ENCODE data around the gene KCNK7. TPM values are rescaled to one million over a fixed set of nuclear protein-coding genes. Genes with fewer than 3 reads are reported as not detected.
A peak's percentile ranks its signal among the peaks of the same experiment; 100 is the strongest.

The KCNK7 gene
- total RNA-seq, 2 experiments from 2014 or later: 4.9 to 5.0 TPM

DNA sequence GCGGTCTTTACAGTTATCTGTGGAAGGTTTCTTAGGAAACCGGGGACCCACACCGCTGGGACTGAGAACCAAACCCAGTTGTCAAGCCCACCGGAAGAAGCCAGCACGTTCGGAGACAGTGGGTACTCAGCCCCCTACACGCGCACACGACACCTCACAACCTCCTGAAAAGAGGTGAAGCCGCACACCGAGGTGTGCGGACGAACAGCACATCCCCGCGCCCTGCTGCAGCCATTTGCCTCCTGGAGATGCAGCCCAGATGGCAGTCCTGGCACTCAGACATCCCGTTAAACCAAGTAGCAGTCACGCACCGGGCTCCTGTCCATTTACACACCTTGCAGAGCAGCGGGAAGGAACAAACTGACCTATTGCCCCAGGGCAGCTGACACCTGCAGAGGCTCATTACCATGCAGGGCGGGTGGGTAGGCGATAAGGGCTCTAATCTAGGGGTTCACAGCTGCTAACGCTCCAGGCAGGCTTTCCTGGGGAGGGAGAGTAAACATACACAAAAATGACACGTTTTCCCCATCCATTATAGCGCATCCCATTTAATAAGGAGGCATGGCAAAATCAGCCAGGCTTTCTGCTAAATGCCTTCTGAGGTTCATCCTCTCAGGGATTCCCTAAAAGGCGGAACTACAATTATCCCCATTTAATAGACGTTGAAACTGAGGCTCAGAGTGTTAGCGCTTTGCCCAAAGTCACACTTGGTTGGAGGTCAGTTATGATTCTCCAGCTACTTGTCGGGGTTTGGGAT, 20.6 kb downstream of the KCNK7 start:
- H3K27me3 Mint-ChIP-seq: no peaks in the 10 kb centered on the region
- POLR2A ChIA-PET: interaction anchor here (1.1 to 3.6 kb wide), 20 partner anchors 9 to 440 kb away, joined by 4 to 42 read pairs (median 12); partner anchors contain the start of genes LTBP3, MALAT1, PCNX3 and SCYL1

DNA sequence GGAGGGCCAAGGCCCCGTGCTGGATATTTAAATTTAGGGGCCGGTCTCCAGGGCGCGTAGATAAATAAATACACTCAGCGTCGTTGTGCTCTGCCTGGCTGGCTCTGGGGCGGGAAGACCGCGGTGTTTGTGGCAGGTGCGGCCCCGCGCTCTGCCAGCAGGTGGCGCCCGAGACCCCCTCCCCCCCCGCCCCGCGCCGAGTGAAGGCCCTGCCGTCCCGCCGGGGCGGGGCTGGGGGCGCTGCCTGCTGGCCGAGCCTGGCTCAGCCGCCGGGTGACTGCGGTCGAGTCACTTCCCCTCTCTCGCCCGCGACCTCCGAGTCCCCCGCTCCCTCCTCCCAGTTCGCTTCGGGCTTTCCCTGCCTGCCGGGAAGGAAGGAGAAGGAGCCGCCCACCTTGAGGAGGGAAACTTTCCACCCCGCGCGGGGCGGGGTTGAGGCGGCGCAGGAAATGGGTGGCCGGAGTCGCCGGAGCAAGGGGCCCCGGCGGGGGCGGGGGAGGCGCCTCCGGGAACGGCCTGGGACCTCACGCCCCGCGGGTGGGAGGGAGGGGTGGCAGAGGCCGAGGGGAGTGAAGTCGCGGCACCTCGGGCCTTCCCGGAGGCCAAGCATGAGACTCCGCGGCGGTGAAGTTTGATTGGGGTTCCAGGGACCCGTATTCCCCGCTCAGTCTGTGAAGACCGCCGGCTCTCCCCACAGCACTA, 21.3 kb downstream of the KCNK7 start:
- H3K9me3 ChIP-seq (ENCODE audit: control insufficient read depth in 1 of 2, insufficient read depth in 1 of 2, low read length in 2 of 2): no peaks in the 10 kb centered on the region
- H3K4me1 ChIP-seq (ENCODE audit: insufficient read depth, low read length): peaks cover 82% of the 10 kb centered on the region
- H3K27me3 ChIP-seq (ENCODE audit: control insufficient read depth in 1 of 2, insufficient read depth in 2 of 2, low read length in 2 of 2): no peaks in the 10 kb centered on the region
- DNase-seq: peak; percentile 65 to 97 (median 79)
- peak overlapping the region; percentile 87 to 99 for H3K27ac ChIP-seq (ENCODE audit: low read depth in 1 of 2, low read length in 2 of 2)
- H3K4me3 ChIP-seq (ENCODE audit: low read length): peak overlapping the region; percentile 89
- peaks cover 70% of the 10 kb centered on the region for H3K4me1 Mint-ChIP-seq (ENCODE audit: low read depth)
- peak overlapping the region; percentile 98 for H3K4me3 Mint-ChIP-seq
- H3K27me3 Mint-ChIP-seq: no peaks in the 10 kb centered on the region
- TF ChIP-seq, protein P1, sequence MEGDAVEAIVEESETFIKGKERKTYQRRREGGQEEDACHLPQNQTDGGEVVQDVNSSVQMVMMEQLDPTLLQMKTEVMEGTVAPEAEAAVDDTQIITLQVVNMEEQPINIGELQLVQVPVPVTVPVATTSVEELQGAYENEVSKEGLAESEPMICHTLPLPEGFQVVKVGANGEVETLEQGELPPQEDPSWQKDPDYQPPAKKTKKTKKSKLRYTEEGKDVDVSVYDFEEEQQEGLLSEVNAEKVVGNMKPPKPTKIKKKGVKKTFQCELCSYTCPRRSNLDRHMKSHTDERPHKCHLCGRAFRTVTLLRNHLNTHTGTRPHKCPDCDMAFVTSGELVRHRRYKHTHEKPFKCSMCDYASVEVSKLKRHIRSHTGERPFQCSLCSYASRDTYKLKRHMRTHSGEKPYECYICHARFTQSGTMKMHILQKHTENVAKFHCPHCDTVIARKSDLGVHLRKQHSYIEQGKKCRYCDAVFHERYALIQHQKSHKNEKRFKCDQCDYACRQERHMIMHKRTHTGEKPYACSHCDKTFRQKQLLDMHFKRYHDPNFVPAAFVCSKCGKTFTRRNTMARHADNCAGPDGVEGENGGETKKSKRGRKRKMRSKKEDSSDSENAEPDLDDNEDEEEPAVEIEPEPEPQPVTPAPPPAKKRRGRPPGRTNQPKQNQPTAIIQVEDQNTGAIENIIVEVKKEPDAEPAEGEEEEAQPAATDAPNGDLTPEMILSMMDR (IDR thresholded peaks at IDR 0.05): peak; percentile 99
- peaks cover 25% of the 10 kb centered on the region for H3K36me3 ChIP-seq (ENCODE audit: insufficient read depth, low read length)
- ChIA-PET CTCF (interaction anchor here (1.3 to 4.4 kb wide), 6 partner anchors 14 to 34 kb away, joined by 7 to 64 read pairs (median 22); no protein-coding TSS in a partner anchor), POLR2A (interaction anchor here (1.4 to 5.5 kb wide), 16 partner anchors 8 to 285 kb away, joined by 3 to 92 read pairs (median 19); partner anchors contain the start of genes LTBP3, MALAT1, MAP3K11 and PCNX3)
- no peaks in the 10 kb centered on the region for H3K9me3 Mint-ChIP-seq
- H3K27ac Mint-ChIP-seq: peak overlapping the region; percentile 98
- intact Hi-C loops (cut with DNase I, micrococcal nuclease): loop anchor here (1.0 to 10.0 kb wide), 6 partner anchors 14 to 547 kb away; partner anchors contain the start of genes MAP3K11 (in 1 of the 2), PCNX3 (in 1 of the 2), RELA (in 1 of the 2) and SCYL1 (in 1 of the 2)
- peak; percentile 21 for ATAC-seq (ENCODE audit: poor library complexity)
- peaks cover 51% of the 10 kb centered on the region for H3K36me3 Mint-ChIP-seq (ENCODE audit: low read depth)

More for the DNA sequence above, 20.6 kb downstream of the KCNK7 start:
- intact Hi-C loops (cut with DNase I, micrococcal nuclease): loop anchor here (1.0 to 10.0 kb wide), 6 partner anchors 13 to 548 kb away; partner anchors contain the start of genes MAP3K11 (in 1 of the 2), PCNX3 (in 1 of the 2), RELA (in 1 of the 2) and SCYL1 (in 1 of the 2)
- DNase-seq: peak in 2 of 14 experiments; percentile 47 to 79
- peak overlapping the region; percentile 98 for H3K27ac Mint-ChIP-seq
- Histone ChIP-seq H3K36me3 (ENCODE audit: insufficient read depth, low read length) (peaks cover 32% of the 10 kb centered on the region), H3K9me3 (ENCODE audit: control insufficient read depth in 1 of 2, insufficient read depth in 1 of 2, low read length in 2 of 2) (no peaks in the 10 kb centered on the region), H3K4me1 (ENCODE audit: insufficient read depth, low read length) (peaks cover 78% of the 10 kb centered on the region), H3K27ac (ENCODE audit: low read depth in 1 of 2, low read length in 2 of 2) (peak overlapping the region; percentile 87 to 99), H3K27me3 (ENCODE audit: control insufficient read depth in 1 of 2, insufficient read depth in 2 of 2, low read length in 2 of 2) (no peaks in the 10 kb centered on the region), H3K4me3 (ENCODE audit: low read length) (peak overlapping the region; percentile 89)
- peak overlapping the region; percentile 98 for H3K4me3 Mint-ChIP-seq
- H3K36me3 Mint-ChIP-seq (ENCODE audit: low read depth): peaks cover 46% of the 10 kb centered on the region
- TF ChIP-seq, protein P1 (IDR thresholded peaks at IDR 0.05): no peak
- H3K4me1 Mint-ChIP-seq (ENCODE audit: low read depth): peaks cover 62% of the 10 kb centered on the region
- H3K9me3 Mint-ChIP-seq: no peaks in the 10 kb centered on the region
- CTCF ChIA-PET: interaction anchor here (0.9 to 4.1 kb wide), 3 partner anchors 13 to 35 kb away, joined by 3 to 31 read pairs (median 30); no protein-coding TSS in a partner anchor
- peak; percentile 5 for ATAC-seq (ENCODE audit: poor library complexity)
